ENCODE results near the gene SASS6.

GRCh38 chr1:100137602-100138001, 4.9 kb upstream of the SASS6 start:
- TF ChIP-seq CTCF (IDR thresholded peaks at IDR 0.05) (no peak), POLR2A (IDR thresholded peaks at IDR 0.05) (no peak)

All from Peyer's patch (tissue), 4 donors.